Measurements from ENCODE around the gene CALCOCO1.

- no peak for TF ChIP-seq CTCF (IDR thresholded peaks at IDR 0.05; ENCODE audit: poor library complexity)
- no peak for TF ChIP-seq EZH2 (IDR thresholded peaks at IDR 0.05; ENCODE audit: borderline replicate concordance)
Measured at GRCh38 chr12:53729644-53730043, 2.4 kb upstream of the CALCOCO1 start.

Measured in hepatocyte (in vitro differentiated cells).